IPS-NIHi7 (cell line): ENCODE measurements around the gene CCDC93.
"Not testable (repeated sequence)": the region's sequence is repeated elsewhere in the genome, so short reads cannot be mapped to it uniquely, and the experiment has no call there.

Source experiments
- DNase-seq: peaks from one replicate; pipeline ENCODE4 v3.0.0; 2012; ENCODE audit warnings: mixed read lengths; ENCODE audit errors: extremely low spot score

The CCDC93 gene

GRCh38 chr2:117956036-117956796 lies 57.7 kb downstream of the CCDC93 start:
- DNase-seq: no peak

GRCh38 chr2:117953231-117953630 lies 60.6 kb downstream of the CCDC93 start:
- DNase-seq: no peak

- no peak for DNase-seq
These were observed 61.2 kb downstream of the CCDC93 start for GRCh38 chr2:117952701-117953100.

- no peak for DNase-seq
These were observed 61.6 kb downstream of the CCDC93 start for GRCh38 chr2:117952228-117952627.

GRCh38 chr2:117949806-117950205 lies 64.1 kb downstream of the CCDC93 start:
- no peak for DNase-seq

GRCh38 chr2:117948615-117949014 lies 65.3 kb downstream of the CCDC93 start:
- no peak for DNase-seq

- no peak for DNase-seq
These were observed 68.6 kb downstream of the CCDC93 start for GRCh38 chr2:117945296-117945695.

GRCh38 chr2:117944816-117945215 lies 69.1 kb downstream of the CCDC93 start:
- no peak for DNase-seq

GRCh38 chr2:117943013-117943672 lies 70.7 kb downstream of the CCDC93 start:
- no peak for DNase-seq

- no peak for DNase-seq
These were observed 71.3 kb downstream of the CCDC93 start for GRCh38 chr2:117942551-117942950.

GRCh38 chr2:117941693-117942092 lies 72.2 kb downstream of the CCDC93 start:
- no peak for DNase-seq

GRCh38 chr2:117940436-117940835 lies 73.4 kb downstream of the CCDC93 start:
- no peak for DNase-seq

- DNase-seq: no peak
These were observed 75.3 kb downstream of the CCDC93 start for GRCh38 chr2:117938611-117939010.

- DNase-seq: no peak
These were observed 76.9 kb downstream of the CCDC93 start for GRCh38 chr2:117936871-117937428.

GRCh38 chr2:117935954-117936353 lies 77.9 kb downstream of the CCDC93 start:
- no peak for DNase-seq

- DNase-seq: no peak
These were observed 78.4 kb downstream of the CCDC93 start for GRCh38 chr2:117935456-117935855.

GRCh38 chr2:117933884-117934354 lies 80.0 kb downstream of the CCDC93 start:
- no peak for DNase-seq

GRCh38 chr2:117931978-117932377 lies 81.9 kb downstream of the CCDC93 start:
- DNase-seq: no peak

GRCh38 chr2:117931266-117931665 lies 82.6 kb downstream of the CCDC93 start:
- DNase-seq: no peak

- no peak for DNase-seq
These were observed 83.1 kb downstream of the CCDC93 start for GRCh38 chr2:117930775-117931174.

- not testable (repeated sequence) for DNase-seq
These were observed 90.4 kb downstream of the CCDC93 start for GRCh38 chr2:117923471-117923870.

- DNase-seq: no peak
These were observed 92.3 kb downstream of the CCDC93 start for GRCh38 chr2:117921520-117921919.

GRCh38 chr2:117918608-117919007 lies 95.3 kb downstream of the CCDC93 start:
- no peak for DNase-seq
